IPS-18c (cell line): Measurements from ENCODE around the gene AHCYL1.
"Not testable (repeated sequence)": the region's sequence is repeated elsewhere in the genome, so short reads cannot be mapped to it uniquely, and the experiment has no call there.

Experiments used
- H3K4me3 ChIP-seq: 2 replicates; pipeline ENCODE4 v1.7.0; 2013; ENCODE audit warnings: low read depth, mild to moderate bottlenecking, low read length, moderate library complexity; ENCODE audit not compliant: insufficient read depth
- H3K9me3 ChIP-seq: one replicate; pipeline ENCODE4 v1.6.1; 2013; ENCODE audit warnings: mild to moderate bottlenecking, low read length, moderate library complexity; ENCODE audit not compliant: control insufficient read depth, insufficient read depth

AHCYL1 gene

GRCh38 chr1:109984456-109985246 is at the start of gene AHCYL1:
AHCYL1 (plus strand) TSS chr1:109984765; CDS start chr1:109985053, 288 bp downstream.
- no peaks in the 10 kb centered on the region for H3K9me3 ChIP-seq
- peak within 1 kb of the TSS; percentile 74 for H3K4me3 ChIP-seq

- Histone ChIP-seq H3K4me3 (no peak overlapping the region), H3K9me3 (no peaks in the 10 kb centered on the region)
These were observed 49.1 kb upstream of the AHCYL1 start for GRCh38 chr1:109935451-109935900.

GRCh38 chr1:109937738-109938137 is 46.8 kb upstream of the AHCYL1 start:
- Histone ChIP-seq H3K9me3 (no peaks in the 10 kb centered on the region), H3K4me3 (no peak overlapping the region)

- Histone ChIP-seq H3K4me3 (no peak overlapping the region), H3K9me3 (no peaks in the 10 kb centered on the region)
These were observed 46.0 kb upstream of the AHCYL1 start for GRCh38 chr1:109938556-109938955.

GRCh38 chr1:109942434-109942833 is 42.1 kb upstream of the AHCYL1 start:
- Histone ChIP-seq H3K4me3 (no peak overlapping the region), H3K9me3 (no peaks in the 10 kb centered on the region)

- H3K9me3 ChIP-seq: no peaks in the 10 kb centered on the region
- no peak overlapping the region for H3K4me3 ChIP-seq
These were observed 40.0 kb upstream of the AHCYL1 start for GRCh38 chr1:109944541-109944940.

- Histone ChIP-seq H3K4me3 (no peak overlapping the region), H3K9me3 (no peaks in the 10 kb centered on the region)
These were observed 38.1 kb upstream of the AHCYL1 start for GRCh38 chr1:109946511-109946910.

- Histone ChIP-seq H3K9me3 (no peaks in the 10 kb centered on the region), H3K4me3 (no peak overlapping the region)
These were observed 36.8 kb upstream of the AHCYL1 start for GRCh38 chr1:109947582-109948284.

GRCh38 chr1:109948285-109948630 is 36.3 kb upstream of the AHCYL1 start:
- Histone ChIP-seq H3K9me3 (no peaks in the 10 kb centered on the region), H3K4me3 (no peak overlapping the region)

GRCh38 chr1:109950038-109950437 is 34.5 kb upstream of the AHCYL1 start:
- Histone ChIP-seq H3K4me3 (no peak overlapping the region), H3K9me3 (no peaks in the 10 kb centered on the region)

- no peak overlapping the region for H3K4me3 ChIP-seq
- no peaks in the 10 kb centered on the region for H3K9me3 ChIP-seq
These were observed 34.1 kb upstream of the AHCYL1 start for GRCh38 chr1:109950509-109950908.

GRCh38 chr1:109951501-109951900 is 33.1 kb upstream of the AHCYL1 start:
- H3K4me3 ChIP-seq, H3K9me3 ChIP-seq: not testable (repeated sequence)

- H3K4me3 ChIP-seq: no peak overlapping the region
These were observed 30.5 kb upstream of the AHCYL1 start for GRCh38 chr1:109954041-109954512.

GRCh38 chr1:109959632-109959973 is 25.0 kb upstream of the AHCYL1 start:
- Histone ChIP-seq H3K9me3 (no peaks in the 10 kb centered on the region), H3K4me3 (no peak overlapping the region)

More at GRCh38 chr1:109954041-109954512, 30.5 kb upstream of the AHCYL1 start:
- H3K9me3 ChIP-seq: no peaks in the 10 kb centered on the region

- H3K4me3 ChIP-seq: peak overlapping the region; percentile 11; the same call in 1 of the 2 replicates
- H3K9me3 ChIP-seq: no peaks in the 10 kb centered on the region
These were observed 24.4 kb upstream of the AHCYL1 start for GRCh38 chr1:109959974-109960744.

GRCh38 chr1:109960745-109961094 is 23.8 kb upstream of the AHCYL1 start:
- Histone ChIP-seq H3K4me3 (no peak overlapping the region), H3K9me3 (peaks cover under 1% of the 10 kb centered on the region)

GRCh38 chr1:109963864-109964263 is 20.7 kb upstream of the AHCYL1 start:
- Histone ChIP-seq H3K9me3 (peaks cover 4% of the 10 kb centered on the region), H3K4me3 (no peak overlapping the region)
